Stimulated activated CD4-positive, alpha-beta T cell treated with anti-CD3 and anti-CD28 coated beads, Interleukin-4, amount 100 ng/mL, for 24 hours (primary cell): ENCODE measurements around the gene MFAP1.
"Not testable (repeated sequence)": the region's sequence is repeated elsewhere in the genome, so short reads cannot be mapped to it uniquely, and the experiment has no call there.

Experiments
- DNase-seq: peaks from one replicate; pipeline ENCODE4 v3.0.0-alpha.2; 2020

MFAP1 gene, protein sequence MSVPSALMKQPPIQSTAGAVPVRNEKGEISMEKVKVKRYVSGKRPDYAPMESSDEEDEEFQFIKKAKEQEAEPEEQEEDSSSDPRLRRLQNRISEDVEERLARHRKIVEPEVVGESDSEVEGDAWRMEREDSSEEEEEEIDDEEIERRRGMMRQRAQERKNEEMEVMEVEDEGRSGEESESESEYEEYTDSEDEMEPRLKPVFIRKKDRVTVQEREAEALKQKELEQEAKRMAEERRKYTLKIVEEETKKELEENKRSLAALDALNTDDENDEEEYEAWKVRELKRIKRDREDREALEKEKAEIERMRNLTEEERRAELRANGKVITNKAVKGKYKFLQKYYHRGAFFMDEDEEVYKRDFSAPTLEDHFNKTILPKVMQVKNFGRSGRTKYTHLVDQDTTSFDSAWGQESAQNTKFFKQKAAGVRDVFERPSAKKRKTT

DNA sequence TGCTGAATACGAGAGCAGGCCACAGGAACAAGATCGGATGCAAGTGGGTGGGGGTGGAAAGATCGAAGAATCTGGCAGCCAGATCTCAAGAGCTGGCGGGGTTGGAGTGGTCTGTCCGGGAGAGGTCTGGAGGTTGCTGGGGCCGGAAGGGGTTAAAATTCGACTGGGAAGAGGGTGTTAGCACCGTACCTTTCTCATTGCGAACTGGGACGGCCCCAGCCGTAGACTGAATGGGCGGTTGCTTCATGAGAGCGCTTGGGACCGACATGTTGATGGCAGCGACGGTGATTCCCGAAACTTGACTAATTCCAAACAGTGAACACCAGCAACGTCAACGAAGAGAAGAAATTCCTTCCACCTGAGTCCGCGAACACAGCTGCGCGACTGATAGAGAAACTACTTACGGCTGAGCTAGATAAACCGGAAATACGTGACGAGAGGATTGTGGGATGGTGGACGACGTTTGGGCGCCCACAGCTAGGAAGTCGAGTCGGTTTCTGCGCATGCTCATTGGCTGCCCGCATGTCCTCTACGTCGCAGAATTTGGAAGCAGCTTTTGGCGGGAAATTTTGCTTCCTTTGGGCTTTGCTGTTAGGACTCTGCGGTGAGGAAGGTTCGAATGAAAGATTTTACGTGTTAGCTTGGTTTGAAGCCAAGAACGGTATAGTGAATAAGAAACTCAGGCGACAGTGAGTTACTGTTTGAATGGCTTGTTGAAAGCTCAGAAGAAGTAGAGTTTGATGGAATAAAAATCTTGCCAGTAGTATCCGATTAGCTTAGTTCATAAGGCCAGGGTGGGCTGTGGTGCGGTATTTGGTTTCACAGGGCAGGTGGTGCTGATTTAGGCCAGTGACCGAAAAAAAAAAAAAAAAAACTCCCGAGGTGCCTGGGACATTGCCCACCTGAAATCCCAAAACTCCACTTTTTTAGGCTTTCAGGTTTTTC is at the start of gene MFAP1:
MFAP1 (minus strand) TSS at position 389 of the 945 bp plus-strand sequence; CDS start at position 268, 121 bp downstream.
- peak; percentile 95 for DNase-seq

DNA sequence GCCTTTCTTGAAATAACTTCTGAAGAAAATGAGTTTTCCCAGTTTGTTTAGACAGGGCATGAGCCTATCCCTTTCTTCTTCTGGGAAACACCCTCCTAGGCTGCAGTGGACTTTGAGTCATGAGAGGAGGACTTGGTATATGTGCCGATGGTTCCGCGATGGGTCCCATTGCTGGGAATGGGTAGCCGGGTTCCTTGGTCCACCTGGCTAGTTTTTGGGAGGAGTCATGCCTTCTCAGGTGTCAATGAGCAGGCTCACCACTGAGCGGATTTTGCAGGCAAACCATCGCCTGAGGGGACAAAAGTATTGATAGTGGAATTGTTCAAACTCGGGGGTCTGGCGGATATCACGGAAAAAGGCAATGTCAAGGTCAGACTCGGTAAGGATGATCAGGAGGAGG is 49.2 kb upstream of the MFAP1 start:
- DNase-seq, result no peak

DNA sequence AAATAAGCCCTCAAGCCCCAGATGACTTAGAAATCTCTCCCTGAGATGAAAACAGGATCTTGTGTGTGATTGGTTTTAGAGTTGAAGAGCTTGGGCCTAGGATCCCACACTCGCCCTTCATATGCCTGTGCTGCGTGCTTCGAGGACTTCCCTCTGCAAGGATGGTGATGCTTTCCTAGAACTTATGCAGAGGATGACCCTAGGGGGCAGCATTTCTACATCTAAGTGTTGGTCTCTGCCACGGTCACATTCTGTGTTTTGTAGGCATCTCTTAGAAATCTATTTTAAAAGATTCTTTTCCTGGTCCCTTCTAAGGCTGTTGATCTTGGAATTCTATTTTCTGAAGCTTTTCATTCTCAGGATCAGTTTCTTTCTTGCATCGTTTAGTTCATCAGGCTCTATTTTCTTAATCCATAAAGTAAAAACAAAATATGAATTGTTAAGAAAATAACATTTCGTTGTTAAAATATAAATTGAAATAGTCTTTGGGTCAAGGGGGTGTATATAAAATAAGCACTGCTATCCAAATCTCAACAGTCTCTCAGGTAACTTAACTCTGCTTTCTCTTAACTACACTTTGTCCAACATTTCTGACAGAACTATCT is 48.0 kb upstream of the MFAP1 start:
- peak; percentile 12 for DNase-seq

DNA sequence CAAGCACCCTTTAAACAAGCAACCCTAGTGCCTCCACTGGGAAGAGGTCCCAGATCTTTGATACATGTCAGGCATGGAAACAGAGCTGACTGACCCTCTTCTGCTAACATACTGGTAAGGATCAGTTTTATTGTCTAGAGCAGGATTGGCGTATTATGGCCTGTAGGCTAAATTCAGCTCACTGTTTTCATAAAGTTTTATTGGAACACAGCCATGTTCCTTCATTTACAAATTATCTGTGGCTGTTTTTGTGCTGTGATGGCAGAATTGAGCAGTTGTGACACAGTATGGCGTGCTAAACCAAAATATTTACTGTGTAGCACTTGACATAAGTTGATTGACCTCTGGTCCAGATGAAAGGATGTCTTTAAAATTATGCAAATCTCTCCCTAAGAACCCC is 47.3 kb upstream of the MFAP1 start:
- no peak for DNase-seq

DNA sequence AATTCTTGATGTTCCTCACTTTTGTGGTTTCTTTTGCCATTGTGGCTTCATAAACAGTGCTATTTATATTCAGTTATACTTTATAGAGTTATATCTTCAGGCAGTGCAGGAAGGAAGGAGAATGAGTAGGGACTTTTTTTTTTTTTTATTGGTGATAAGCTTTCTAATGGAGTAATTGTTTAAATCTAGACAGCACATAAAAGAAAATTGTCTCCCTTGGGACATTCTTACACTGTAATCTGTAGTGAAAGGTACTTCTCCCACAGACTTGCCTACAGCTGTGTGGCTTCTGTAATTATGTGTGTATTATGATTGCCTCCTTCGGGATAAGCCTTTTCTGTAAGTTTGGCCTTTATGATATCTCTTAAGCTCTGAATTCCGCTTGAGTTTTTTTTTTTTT is 43.9 kb upstream of the MFAP1 start:
- DNase-seq, result no peak

DNA sequence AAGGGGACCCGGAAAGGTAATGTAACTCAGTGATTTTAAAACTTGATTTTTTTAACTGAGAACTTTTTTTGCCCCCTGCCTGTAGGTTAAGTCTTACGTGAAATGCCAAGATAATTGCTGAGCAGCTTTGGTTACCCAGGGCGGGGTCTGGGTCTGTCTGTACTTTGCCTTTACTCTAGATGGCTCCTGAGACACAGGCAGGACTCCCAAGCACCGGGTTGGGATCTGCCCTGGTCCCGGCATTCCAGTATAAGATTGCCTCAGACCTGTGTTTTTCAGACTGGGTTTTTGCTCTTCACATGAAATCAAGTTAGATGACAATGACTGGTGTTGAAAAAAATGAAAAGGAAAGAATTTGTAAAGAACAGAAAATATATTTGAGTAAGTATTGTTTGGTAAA is 42.6 kb upstream of the MFAP1 start:
- no peak for DNase-seq

DNA sequence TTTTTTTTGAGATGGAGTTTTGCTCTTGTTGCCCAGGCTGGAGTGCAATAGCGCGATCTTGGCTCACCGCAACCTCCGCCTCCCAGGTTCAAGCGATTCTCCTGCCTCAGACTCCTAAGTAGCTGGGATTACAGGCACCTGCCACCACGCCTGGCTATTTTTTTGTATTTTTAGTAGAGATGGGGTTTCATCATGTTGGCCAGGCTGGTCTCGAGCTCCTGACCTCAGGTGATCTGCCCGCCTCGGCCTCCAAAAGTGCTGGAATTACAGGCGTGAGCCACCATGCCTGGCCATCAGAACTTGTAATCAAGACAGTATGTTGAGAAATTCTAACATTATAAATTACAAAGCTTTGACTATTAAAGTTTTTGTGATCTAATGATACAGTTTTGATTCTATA is 42.1 kb upstream of the MFAP1 start:
- DNase-seq, result not testable (repeated sequence)

DNA sequence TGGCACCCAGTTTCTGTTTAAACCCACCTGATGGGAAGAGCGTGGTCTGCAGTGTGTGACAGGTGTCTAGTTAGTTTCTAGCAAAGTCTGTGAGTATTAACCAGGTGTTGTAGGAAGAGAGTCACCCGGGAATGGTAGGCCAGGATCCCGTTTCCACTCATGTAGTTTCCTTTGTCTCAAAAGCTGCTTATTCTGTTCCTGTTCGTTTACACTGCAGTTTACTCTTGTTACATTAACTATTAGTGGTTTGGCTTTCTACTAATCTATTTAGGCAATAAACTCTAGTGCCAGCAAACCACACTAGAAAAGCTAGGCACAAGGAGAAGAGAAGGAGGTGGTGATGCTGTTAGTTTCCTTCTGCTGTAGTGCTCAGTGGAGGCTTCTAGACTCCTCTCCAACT is 35.1 kb upstream of the MFAP1 start:
- no peak for DNase-seq

DNA sequence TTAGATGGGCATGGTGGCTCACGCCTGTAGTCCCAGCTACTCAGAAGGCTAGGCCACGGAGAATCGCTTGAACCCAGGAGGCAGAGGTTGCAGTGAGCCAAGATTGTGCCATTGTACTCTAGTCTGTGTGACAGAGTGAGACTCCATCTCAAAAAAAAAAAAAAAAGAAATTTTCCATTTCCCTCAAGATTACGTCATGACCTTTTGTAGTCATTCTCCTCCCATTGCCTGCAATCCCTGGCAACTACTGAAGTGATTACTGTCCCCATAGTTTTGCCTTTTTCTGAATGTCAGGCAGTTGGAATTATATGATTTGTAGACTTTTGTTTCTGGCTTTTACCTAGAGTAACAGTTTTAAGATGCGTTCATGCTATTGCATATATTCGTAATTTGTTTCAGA is 30.3 kb upstream of the MFAP1 start:
- DNase-seq, result no peak

DNA sequence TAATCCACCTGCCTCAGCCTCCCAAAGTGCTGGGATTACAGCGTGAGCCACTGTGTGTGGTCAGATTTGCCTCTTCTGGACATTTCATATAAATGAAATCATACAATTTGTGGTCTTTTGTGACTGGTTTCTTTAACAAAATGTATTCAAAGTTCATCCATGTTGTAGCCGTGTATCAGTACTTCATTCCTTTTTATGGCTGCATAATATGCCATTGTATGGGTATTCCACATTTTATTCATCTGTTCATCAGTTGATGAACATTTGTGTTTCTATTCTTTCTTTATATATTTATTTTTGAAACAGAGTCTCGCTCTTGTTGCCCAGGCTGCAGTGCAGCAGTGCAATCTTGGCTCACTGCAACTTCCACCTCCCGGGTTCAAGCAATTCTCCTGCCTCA is 28.1 kb upstream of the MFAP1 start:
- DNase-seq, result no peak

DNA sequence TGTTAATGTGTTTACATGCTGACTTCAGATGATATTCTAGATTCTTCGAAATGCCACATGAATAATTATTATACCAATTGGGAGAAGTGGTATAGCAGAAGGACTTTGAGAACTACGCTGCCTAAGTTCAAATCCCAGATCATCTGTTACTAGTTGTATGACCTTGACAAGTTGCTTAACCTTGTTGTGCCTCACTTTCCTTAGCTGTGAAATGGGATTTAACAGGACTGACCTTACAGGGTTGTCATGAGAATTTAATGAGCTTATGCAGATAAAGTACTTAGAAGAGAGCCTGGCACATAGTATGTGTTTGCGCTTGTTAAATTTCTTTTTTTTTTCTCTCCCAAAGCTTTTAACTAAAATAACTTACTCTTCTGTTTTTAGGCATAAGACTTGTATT is 26.8 kb upstream of the MFAP1 start:
- DNase-seq, result no peak

DNA sequence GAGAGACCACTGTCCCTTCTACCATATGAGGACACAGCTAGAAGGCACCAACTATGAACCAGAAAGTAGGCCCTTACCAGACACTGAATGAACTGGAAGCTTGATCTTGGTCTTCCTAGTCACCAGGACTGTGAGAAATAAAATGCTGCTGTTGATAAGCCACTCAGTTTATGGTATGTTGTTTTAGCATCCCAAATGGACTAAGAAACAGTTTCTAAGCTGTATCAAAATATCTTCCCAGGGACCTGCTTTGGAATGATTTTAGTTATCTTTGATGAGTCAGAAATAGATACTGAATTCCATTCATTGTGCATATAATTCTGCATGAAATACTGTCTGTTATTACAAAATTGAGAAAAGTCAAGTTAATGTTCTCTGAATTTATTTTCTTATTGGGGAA is 20.9 kb upstream of the MFAP1 start:
- DNase-seq, result no peak

DNA sequence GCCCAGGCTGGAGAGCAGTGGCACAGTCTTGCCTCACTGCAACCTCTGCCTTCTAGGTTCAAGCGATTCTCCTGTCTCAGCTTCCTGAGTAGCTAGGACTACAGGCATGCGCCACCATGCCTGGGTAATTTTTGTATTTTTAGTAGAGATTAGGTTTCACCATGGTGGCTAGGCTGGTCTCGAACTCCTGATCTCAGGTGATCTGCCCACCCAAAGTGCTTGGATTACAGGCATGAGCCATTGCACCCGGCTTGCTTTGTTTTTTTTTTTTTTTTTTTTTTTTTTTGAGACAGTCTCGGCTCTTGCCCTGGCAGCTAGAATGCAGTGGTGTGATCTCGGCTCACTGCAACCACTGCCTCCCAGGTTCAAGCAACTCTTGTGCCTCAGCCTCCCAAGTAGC is 8.0 kb upstream of the MFAP1 start:
- not testable (repeated sequence) for DNase-seq

DNA sequence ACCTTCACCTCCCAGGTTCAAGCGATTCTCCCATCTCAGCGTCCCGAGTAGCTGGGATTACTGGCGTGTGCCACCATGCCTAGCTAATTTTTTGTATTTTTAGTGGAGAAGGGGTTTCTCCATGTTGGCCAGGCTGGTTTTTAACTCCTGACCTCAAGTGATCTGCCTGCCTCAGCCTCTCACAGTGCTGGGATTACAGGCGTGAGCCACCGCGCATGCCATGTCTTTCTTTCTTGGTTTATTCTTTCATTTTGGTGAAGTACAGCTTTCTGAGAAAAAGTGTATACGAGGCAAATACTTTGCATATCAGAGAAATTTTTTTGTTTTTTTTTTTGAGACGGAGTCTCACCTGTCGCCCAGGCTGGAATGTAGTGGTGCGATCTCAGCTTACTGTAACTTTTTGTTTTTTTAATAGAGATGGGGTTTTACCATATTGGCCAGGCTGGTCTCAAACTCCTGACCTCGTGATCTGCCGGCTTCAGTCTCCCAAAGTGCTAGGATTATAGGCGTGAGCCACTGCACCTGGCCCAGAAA is 7.1 kb upstream of the MFAP1 start:
- DNase-seq, result not testable (repeated sequence)

DNA sequence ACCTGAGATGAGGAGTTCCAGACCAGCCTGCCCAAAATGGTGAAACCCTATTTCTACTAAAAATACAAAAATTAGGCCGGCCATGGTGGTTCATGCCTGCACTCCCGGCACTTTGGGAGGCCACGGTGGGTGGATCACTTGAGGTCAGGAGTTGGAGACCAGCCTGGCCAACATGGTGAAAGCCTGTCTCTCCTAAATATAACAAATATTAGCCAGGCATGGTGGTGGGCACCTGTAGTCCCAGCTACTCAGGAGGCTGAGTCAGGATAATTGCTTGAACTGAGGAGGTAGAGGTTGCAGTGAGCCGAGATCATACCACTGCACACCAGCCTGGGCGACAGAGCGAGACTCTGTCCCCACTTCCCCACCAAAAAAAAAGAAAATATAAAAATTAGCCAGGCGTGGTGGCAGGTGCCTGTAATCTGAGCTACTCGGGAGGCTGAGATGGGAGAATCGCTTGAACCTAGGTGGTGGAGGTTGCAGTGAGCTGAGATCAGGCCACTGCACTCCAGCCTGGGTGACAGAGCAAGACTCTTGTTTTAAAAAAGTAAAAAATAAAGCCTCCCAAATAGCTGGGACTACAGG is 6.3 kb upstream of the MFAP1 start:
- DNase-seq, result not testable (repeated sequence)

DNA sequence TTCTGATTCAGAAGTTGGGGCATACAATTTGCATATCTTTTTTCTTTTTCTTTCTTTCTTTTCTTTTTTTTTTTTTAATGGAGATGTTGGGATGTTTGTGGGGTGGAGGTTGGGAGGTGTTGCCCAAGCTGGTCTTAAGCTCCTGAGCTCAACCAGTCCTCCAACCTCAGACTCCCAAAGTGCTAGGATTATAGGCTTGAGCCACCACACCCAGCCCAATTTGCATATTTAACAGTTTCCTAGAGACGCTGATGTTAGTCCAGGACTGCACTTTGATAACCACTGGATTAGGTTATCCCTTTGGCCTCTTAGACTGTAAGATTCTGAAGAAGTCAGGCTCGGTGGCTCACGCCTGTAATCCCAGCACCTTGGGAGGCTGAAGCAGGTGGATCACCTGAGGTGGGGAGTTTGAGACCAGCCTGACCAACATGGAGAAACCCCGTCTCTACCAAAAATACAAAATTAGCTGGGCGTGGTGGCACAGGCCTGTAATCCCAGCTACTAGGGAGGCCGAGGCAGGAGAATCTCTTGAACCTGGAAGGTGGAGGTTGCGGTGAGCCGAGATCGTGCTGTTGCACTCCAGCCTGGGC is 5.6 kb upstream of the MFAP1 start:
- not testable (repeated sequence) for DNase-seq

DNA sequence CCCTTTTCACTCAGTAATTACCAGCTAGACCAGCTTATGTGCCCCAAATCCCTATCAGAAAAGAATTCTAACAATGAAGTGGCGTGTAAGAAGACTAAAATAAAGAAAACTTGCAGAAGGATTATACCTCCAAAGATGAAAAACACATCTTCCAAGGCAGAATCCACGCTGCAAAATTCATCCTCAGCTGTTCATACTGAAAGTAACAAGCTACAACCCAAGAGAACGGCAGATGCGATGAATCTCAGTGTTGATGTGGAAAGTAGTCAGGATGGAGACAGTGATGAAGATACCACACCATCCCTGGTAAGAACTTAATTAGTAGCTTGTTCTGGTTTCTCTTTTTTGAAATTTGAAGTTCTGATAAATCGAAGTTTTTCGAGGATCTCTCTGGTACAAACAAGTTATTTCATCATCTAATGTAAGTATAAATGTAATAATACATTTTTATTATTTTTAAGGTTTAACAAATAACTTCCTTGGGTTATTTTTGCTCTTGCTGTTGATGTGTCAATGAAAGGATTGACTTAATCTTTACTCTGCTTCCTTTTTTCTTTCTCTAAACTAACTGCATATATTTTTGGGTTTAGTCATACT is 3.7 kb upstream of the MFAP1 start:
- DNase-seq, result peak; percentile 35

DNA sequence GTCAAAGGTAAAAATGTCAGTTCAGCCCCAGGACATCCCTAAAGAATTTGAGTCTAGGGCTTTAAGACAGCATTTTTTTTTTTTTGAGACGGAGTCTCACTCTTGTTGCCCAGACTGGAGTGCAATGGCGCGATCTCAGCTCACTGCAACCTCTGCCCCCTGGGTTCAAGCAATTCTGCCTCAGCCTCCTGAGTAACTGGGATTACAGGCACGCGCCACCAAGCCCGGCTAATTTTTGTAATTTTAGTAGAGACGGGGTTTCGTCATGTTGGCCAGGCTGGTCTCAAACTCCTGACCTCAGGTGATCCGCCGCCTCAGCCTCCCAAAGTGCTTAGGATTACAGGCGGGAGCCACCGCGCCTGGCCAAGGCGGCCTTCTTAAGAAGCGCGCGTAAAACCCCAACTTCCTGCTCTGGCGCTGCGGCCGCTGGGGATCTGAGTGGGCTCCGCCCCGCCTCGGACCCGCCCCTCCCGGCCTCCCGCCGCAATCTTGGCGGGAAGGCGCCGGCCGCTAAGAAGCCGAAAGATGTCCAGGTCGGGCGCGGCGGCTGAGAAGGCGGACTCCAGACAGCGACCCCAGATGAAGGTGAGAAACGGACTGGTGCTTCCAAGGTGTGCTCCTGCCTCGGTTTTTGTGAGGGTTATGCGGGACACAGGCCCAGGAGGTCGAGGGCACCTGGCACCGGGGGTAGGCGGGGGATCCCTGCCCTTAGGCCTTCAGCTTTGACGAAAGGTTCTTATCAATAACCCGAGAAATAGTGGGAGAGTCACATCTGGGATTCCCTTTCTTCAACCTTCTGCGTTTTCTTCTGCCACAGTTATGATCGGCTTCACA is 2.2 kb upstream of the MFAP1 start, which contains the start of gene WDR76:
WDR76 (plus strand) TSS at position 495 of the 834 bp plus-strand sequence; CDS start at position 526, 31 bp downstream.
- peak; percentile 80 for DNase-seq

DNA sequence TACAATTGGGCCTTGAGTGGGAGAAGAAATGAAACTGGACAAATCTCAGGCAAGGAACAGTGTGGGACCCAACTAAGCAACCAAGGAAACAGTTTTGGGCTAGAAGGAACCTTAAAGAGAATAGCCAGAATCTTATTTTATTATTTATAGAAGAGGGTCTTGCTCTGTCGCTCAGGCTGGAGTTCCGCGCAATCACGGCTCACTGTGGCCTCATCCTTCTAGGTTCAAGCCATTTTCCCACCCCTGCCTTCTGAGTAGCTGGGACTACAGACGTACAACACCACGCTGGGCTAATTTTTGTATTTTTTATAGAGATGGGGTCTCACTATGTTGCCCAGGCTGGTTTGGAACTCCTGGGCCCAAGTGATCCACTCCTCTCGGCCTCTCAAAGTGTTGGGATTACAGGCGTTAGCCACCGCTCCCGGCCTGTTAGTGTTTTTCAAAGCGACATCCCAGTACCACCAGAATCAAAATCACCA is 1.6 kb upstream of the MFAP1 start:
- no peak for DNase-seq

DNA sequence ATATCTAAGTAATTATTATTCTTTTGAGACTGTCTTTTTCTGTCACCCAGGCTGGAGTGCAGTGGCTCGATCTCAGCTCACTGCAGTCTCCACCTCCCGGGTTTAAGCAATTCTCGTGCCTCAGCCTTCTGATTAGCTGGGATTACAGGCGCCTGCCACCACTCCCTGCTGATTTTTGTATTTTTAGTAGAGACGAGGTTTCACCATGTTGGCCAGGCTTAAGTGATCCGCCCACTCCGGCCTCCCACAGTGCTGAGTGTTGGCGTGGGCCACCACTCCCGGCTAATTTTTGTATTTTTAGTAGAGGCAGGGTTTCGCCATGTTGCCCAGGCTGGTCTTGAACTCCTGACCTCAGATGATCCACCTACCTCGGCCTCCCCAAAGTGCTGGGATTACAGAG is 815 bp upstream of the MFAP1 start:
- not testable (repeated sequence) for DNase-seq

DNA sequence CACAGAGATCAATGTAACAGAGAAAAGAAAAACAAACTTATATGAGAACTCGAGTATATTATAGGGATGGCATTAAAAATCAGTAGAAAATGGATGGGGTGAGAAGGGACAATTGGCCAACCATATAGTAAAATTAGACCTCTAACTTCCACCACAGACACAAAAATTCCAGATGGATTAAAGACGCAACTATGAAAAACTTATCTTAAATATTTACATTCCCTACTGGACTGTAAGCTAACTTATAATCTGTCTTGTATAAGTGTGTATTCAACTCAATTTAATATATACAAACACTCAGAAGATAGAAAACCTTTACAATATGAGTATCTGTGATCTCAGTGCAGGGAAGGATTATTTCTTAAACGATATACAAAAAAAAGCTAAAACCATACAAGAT is 3.0 kb downstream of the MFAP1 start:
- no peak for DNase-seq
